GM10847 (cell line): ENCODE measurements around the gene CENPT.

Experiments used
- POLR2A ChIP-seq: IDR thresholded peaks from 2 replicates; pipeline ENCODE4 v1.6.1; 2011; ENCODE audit not compliant: insufficient read length; ENCODE audit errors: extremely low read depth

CENPT gene

GRCh38 chr16:67880584-67880983, 33.1 kb upstream of the CENPT start:
- no peak for TF ChIP-seq POLR2A

- no peak for TF ChIP-seq POLR2A
Observed at GRCh38 chr16:67879936-67880335, 32.4 kb upstream of the CENPT start.

GRCh38 chr16:67879462-67879861, 32.0 kb upstream of the CENPT start:
- TF ChIP-seq POLR2A = no peak

GRCh38 chr16:67878846-67879245, 31.4 kb upstream of the CENPT start:
- no peak for TF ChIP-seq POLR2A

GRCh38 chr16:67878232-67878631, 30.7 kb upstream of the CENPT start:
- TF ChIP-seq POLR2A = no peak

GRCh38 chr16:67877064-67877463, 29.6 kb upstream of the CENPT start:
- no peak for TF ChIP-seq POLR2A

GRCh38 chr16:67874372-67874771, 26.9 kb upstream of the CENPT start:
- TF ChIP-seq POLR2A = no peak

GRCh38 chr16:67873435-67874370, 26.2 kb upstream of the CENPT start:
- no peak for TF ChIP-seq POLR2A

- TF ChIP-seq POLR2A = peak; percentile 86
Observed at GRCh38 chr16:67872631-67873434, 25.3 kb upstream of the CENPT start, which contains the start of gene EDC4. TSS of gene EDC4 (plus strand) at chr16:67873052. CDS start at chr16:67873262, 210 bp downstream.

- no peak for TF ChIP-seq POLR2A
Observed at GRCh38 chr16:67872131-67872630, 24.7 kb upstream of the CENPT start.

GRCh38 chr16:67871256-67871655, 23.8 kb upstream of the CENPT start:
- no peak for TF ChIP-seq POLR2A

- no peak for TF ChIP-seq POLR2A
Observed at GRCh38 chr16:67869653-67870052, 22.2 kb upstream of the CENPT start.

GRCh38 chr16:67868290-67868689, 20.8 kb upstream of the CENPT start:
- TF ChIP-seq POLR2A = no peak

GRCh38 chr16:67865318-67865717, 17.8 kb upstream of the CENPT start:
- TF ChIP-seq POLR2A = no peak

GRCh38 chr16:67864594-67864993, 17.1 kb upstream of the CENPT start:
- TF ChIP-seq POLR2A = no peak

GRCh38 chr16:67862623-67863583, 15.4 kb upstream of the CENPT start:
- TF ChIP-seq POLR2A = no peak
